Measurements from ENCODE around the gene OSM.

OSM gene

GRCh38 chr22:30299322-30299721 is 32.7 kb upstream of the OSM start:
- no peak overlapping the region for H3K27ac ChIP-seq
- DNase-seq (ENCODE audit: low read depth, low spot score) = no peak

DNA sequence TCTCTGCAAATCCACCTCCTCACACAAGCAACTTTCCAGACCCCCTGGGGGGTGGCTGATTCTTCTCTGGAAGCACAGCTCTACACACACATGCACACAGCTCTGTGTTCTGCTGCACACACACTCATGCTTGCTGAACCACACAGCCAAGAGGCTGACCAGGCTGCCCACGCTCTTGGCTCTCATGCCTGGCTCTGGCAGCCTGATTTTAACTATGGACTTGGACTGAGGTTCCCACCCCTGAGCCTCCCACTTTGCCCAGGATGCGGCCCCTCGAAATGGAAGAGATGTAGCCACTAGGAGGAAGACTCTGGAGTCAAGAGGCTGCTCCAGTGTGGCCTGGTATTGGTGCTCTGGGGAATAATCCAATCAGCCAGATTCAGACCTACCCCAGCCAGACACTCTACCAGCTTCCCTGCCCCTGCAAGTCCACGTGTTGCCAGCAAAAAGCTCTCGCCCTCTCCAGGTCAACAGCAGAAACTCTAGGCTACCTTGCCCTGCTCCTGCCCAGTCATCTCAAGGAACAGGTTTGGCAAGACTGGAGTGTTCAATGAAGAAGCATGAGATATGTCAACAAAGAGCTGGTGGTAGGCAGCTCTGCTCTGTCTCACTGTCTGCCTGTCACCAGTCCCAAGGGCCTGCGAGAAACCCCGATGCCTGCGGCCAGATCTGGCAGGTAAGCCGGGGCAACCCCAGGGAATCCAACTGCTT is 31.5 kb upstream of the OSM start:
- H3K27ac ChIP-seq = peak overlapping the region; percentile 29
- DNase-seq (ENCODE audit: low read depth, low spot score) = peak; percentile 84

DNA sequence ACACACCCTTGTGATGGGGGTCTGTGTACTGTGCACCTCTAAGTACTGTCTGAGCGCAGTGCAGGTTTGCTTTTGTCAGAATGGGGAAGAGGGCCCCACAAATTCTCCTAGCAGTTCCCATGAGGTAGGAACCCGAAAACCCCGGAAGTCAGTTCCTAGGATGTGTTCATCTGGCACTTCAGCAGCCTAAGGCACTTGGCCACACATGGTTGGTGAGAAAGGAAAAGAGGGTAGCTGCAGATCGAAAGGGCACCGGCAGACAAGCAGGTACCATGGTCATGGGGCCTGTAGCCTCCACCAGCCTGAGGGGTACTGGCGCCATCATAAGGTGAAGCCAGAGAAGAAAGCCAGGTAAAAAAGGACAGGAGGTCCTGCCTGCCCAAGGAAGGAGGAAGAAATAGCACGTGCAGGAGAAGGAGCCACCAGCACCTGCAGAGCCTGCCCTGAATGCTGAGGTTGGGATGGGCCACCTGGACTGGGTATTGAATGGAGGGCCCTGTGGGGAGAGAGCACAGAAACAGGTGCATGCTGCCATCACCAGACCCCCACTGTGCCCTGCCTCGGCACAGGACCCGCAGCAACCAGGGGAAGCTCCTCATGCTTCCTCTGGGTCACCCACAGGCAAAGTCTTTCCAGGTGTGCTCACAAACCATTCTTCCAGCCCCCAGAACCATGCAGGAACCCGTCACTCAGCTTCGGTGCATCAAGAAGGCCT is 30.8 kb upstream of the OSM start:
- H3K27ac ChIP-seq = no peak overlapping the region
- no peak for DNase-seq (ENCODE audit: low read depth, low spot score)

GRCh38 chr22:30296833-30297232 is 30.2 kb upstream of the OSM start:
- DNase-seq (ENCODE audit: low read depth, low spot score) = no peak
- no peak overlapping the region for H3K27ac ChIP-seq

DNA sequence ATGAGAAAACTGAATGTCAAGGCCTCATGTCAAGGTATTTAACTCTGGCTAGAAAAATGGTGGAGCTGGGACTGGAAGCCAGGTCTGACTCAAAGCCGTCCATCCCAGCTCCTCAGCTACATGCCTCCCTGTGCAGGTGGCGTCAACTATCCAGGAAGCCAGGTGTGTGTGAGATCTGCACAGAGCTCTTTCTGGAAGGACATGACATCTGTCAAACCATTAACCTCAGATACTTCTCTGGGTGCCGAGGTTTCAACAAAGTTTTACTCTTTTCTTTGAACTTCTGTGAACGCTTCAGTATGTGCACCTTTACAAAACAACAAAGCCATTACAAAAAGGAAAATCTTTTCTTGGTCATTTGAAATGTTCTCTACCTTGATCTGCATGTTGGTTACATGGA is 29.7 kb upstream of the OSM start:
- no peak overlapping the region for H3K27ac ChIP-seq
- DNase-seq (ENCODE audit: low read depth, low spot score) = no peak

GRCh38 chr22:30295576-30295975 is 28.9 kb upstream of the OSM start:
- no peak overlapping the region for H3K27ac ChIP-seq
- DNase-seq (ENCODE audit: low read depth, low spot score) = no peak

DNA sequence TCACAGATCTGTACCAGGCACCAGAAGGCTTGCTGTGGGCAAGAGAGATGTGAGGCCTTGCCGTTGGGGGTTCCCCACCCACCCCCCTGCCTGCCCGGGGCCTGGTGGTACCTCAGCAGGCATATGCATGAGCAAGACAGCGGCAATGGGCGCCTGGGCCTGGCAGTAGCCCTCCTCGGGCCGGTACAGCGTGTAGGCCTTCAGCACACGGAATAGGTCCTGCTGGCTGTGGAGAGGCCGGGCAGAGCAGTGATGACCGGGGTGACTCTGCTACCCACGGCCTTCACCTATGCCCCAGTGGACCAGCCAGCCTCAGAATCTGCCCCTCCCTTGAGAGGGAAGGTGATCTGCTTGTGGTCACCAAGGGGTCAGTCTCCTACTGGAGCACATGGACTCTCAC is 28.2 kb upstream of the OSM start:
- H3K27ac ChIP-seq = no peak overlapping the region
- no peak for DNase-seq (ENCODE audit: low read depth, low spot score)

DNA sequence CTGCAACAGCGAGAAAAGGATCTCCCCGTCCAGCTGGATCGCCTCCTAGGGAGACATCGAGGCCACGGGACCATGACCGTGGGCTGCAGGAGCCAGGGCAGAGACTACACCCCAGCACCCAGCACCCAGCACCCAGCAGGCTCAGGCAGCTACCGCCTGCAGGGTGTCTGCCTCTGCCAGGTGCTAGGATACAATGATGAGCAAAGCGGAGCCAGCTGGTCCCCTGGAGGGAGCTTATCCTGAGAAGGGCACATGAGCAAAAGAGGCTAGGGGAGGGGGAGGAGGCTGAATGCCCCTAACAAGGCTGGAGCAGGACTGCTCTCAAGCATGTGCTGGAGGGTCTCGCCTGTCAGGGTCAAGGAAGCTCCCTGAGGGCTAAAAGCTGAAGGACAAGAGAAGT is 27.4 kb upstream of the OSM start:
- no peak overlapping the region for H3K27ac ChIP-seq
- DNase-seq (ENCODE audit: low read depth, low spot score) = no peak

DNA sequence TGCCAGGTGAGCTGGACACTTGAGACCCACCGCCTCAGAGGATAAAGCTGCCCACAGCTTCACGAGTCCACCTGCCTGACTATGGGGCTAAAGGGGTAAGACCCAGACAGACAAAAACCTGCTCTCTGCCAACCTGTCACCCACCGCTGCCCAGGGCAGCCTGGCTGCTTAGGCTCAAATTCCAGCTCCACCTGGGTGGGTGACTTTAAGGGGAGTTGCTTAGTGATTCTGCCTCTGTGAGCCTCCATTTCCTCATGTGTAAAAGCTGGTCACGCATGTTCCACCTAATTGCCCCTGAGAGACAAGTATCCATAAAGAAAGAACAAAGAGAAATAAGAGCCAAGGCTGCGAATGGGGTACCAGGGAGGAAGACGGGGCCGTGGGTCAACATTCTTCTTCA is 26.4 kb upstream of the OSM start:
- no peak for DNase-seq (ENCODE audit: low read depth, low spot score)
- no peak overlapping the region for H3K27ac ChIP-seq

DNA sequence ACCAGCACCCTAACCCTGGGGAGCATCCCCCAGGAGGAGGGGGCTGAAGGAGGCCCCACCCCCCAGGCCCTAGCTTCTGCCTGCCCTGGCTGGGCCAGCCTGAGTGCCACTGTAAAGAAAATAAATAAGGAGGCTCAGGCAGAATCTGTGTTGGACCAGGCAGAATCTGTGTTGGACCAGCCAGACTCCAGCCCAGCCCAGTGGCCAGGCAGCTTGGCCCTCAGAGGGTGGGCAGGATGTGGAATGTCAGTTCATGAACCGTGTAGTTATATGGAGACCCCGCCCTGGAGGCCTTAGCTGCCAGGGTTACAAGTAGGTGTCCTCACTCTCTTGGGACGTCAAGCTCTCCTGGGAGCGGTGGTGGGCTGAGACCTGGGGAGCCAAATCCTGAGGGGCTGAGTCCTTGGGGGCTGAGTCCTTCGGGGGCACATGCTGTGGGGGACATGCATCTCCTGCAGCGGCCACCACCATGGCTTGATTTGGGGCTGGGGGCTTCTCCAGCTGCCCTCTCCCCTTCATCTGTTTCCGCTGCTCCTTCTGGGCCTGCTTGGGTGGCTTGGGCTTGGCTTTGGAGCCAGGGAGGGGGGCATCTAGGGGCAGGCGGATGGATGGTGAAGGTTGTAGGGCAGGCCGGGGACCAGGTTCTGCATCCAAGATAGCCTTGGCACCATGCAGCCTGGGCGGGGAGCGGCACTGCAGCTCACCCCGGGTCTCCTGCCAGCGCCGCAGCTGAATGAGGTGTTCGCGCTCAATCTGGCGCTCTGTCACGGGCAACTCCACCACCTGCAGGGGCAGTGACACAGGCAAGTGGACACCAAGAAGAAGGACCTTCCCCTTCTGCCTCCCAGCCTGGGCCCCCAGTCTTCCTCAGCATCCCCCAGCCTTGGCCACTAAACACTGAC is 25.7 kb upstream of the OSM start:
- no peak for DNase-seq (ENCODE audit: low read depth, low spot score)
- no peak overlapping the region for H3K27ac ChIP-seq

DNA sequence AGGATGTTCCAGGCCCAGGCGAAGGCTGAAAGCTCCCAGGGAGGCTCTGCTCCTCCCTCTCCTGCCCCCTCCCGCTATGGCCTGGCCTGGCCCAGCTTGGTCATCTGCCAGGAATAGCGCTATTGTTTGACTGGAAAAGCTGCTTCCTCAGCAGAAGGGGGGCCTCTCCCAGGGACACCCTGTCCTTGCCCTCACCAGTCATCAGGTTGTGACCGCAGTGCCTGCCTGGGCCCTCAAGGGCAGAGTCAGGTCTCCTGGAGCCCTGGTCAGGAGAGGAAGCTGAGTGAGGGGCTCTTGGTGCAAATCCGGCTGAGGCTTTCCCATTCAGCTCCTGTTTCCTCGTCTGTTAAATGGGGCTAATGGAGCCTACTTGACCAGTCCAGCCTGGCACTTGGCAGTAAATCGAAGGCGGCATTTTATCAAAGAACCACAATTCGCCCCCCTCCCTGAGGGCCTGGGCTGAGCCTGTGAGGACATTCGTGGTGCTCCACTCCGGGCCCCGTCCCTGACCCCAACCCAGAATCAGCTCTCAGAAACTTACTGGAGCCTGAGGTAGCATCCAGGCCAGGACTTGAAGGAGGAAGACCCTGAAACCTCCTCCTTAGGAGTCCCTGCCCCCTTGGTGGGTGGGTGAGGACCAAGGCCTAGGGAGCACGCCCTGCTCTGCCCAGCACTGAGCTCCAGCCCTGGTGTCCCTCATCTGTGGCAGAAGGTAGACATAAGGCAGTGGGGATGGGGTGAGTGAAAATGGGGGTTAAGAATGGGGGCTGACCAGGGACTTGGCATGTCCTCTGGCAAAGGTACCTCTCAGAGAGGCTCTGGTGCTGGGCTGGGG is 24.6 kb upstream of the OSM start:
- H3K27ac ChIP-seq = peak overlapping the region; percentile 73
- no peak for DNase-seq (ENCODE audit: low read depth, low spot score)

GRCh38 chr22:30290342-30291057 is 23.8 kb upstream of the OSM start:
- DNase-seq (ENCODE audit: low read depth, low spot score) = no peak

GRCh38 chr22:30289980-30290313 is 23.3 kb upstream of the OSM start:
- no peak for DNase-seq (ENCODE audit: low read depth, low spot score)
- peak overlapping the region; percentile 73 for H3K27ac ChIP-seq

More at GRCh38 chr22:30290342-30291057, 23.8 kb upstream of the OSM start:
- H3K27ac ChIP-seq = peak overlapping the region; percentile 73

GRCh38 chr22:30289141-30289979 is 22.7 kb upstream of the OSM start, which contains the start of gene CASTOR1:
TSS of gene CASTOR1 (minus strand) at chr22:30289505. CDS start at chr22:30289497, 8 bp downstream.
- DNase-seq (ENCODE audit: low read depth, low spot score) = peak; percentile 75
- peak within 1 kb of the TSS; percentile 73 for H3K27ac ChIP-seq

DNA sequence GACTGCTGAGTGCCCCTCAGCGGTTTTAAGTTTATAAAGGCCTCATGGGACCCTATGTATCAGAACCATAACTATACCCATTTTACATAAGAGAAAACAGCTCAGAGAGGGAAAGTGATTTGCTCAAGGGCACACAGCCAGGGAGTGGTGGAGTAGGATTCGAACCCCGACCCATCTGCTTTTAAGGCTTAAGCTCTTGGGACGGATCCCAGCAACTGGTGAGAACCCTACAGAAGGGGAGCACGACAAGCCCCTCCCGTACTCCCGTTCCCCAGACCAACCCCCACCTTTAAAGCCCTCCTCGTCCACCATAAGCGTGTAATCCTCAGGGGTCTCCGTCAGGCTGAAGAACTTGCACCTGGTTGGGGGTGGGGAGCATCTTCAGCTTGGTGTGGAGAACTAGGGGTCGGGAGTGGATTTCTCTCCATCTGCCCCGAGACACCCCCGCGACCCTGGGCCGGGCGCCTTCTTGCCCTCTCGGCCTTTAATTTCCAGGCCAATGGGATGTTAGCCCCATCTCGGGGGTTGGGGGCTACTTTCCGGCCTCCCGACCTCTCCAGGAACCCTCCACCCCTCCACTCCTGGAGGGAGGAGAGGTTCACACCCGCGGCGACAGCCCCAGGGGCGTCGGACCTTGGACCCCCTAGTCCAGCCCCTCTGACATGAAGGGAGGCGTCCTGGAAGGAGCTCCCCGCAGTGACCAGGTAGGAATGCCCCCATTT is 21.9 kb upstream of the OSM start:
- no peak for DNase-seq (ENCODE audit: low read depth, low spot score)
- H3K27ac ChIP-seq = peak overlapping the region; percentile 73

- DNase-seq (ENCODE audit: low read depth, low spot score) = peak; percentile 44
- H3K27ac ChIP-seq = no peak overlapping the region
Measured at GRCh38 chr22:30287648-30288418, 21.2 kb upstream of the OSM start.
